ENCODE data around the gene PNISR. TPM values are rescaled to one million over a fixed set of nuclear protein-coding genes. Genes with fewer than 3 reads are reported as not detected.
A peak's percentile ranks its signal among the peaks of the same experiment; 100 is the strongest.

Gene PNISR
- total RNA-seq, 1 experiment from 2014 or later = 28.5 TPM

DNA sequence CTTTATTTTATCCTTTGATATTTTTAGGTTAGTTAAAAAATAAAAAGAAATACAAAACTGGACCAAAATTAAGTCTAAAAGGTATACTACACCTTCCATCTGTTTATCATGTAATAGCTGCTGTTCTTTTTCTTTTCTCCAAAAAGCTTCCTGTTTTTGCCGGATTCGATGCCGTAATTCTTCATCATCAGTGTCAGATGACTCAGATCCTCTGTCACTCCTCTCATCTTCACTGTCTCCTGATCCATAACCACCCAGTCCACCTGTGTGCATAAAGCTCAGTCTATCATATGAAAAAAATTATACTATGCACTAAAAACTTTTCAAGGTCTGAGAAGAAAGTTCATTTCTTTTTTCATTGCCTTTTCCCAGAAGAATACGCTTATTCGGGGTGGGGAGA is 22.7 kb downstream of the PNISR start:
- no peak for DNase-seq (ENCODE audit: low read depth)

DNA sequence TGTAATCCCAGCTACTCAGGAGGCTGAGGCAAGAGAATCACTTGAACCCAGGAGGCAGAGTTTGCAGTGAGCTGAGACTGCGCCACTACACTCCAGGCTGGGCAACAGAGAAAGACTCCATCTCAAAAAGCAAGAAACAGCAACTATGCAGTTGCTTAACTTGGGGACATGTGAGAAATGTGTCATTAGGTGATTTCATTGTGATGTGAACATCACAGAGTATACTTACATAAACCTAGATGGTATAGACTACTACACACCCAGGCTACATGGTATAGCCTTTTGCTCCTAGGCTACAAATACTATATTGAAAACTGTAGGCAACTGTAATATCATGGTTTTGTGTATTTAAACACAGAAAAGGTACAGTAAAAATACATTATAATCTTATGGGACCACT is 27.8 kb downstream of the PNISR start:
- DNase-seq (ENCODE audit: low read depth) = no peak

DNA sequence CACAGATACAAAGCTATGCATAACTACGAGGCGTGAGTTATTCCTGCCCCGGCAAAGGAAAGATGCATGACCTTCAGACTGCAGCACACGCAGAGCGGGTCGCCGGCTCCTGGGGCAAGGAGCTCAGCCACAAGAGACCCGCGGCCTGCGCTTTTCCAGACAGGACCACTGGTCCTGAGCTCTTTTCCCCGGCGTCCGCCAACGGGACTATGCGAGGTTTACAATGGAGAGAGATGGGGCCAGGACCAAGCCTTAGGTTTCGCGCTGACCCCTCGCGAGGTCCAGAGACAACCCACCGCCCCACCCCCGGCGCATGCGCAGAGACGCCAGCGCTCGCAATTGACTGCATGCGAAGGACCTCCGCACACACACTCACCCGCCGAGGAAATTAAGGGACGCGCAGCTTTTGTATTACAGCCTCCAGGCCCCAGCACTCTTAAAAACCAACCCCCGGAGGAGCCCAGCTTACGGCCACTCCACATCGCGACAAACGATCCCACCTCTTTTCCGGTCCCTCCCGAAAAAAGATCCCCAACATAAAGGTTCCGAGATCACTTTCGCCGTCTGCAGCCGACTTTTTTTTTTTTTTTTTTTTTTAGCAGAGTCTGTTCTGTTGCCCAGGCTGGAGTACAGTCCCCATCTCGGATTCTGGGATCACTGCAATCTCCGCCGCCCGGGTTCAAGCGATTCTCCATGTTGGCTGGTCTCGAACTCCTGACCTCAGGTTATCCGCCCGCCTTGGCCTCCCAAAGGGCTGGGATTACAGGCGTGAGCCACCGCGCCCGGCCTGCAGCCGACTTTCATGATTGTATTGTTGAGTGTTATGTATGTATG is 31.2 kb downstream of the PNISR start, which contains the start of gene COQ3:
COQ3 (minus strand) TSS at position 498 of the 834 bp plus-strand sequence; CDS start at position 482, 16 bp downstream.
- peak; percentile 82 for DNase-seq (ENCODE audit: low read depth)

DNA sequence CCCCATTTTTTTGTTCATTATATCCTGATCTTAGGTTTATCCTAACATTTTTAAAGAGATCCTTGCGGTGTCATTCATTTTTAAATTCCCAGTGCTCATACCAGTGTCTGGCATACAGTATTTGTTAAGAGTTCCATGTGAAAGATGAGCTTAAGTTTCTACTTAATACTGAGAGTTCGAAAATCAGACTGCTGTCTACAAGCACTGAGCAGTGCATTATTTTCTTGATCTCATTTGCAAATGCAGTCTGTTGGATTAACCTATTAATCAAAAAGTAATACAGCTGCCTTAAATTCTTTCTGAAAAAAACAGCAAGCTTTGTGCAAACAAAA is 31.8 kb downstream of the PNISR start:
- DNase-seq (ENCODE audit: low read depth) = no peak

DNA sequence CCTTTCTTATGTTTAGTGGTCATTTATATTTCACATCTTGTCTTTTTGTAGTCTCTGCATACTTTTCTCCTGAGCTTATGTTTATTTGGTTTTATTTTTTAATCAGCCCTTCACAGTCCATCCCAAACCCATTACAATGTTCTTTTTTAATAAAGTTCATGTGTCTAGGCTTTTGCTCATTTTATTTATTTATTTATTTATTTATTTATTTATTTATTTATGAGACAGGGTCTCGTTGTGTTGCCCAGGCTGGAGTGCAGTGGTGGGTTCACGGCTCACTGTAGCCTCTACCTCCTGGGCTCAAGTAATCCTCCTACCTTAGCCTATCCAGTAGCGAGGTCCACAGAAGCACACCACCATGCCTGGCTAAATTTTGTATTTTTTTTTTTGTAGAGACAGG is 34.2 kb downstream of the PNISR start:
- DNase-seq (ENCODE audit: low read depth) = no peak

DNA sequence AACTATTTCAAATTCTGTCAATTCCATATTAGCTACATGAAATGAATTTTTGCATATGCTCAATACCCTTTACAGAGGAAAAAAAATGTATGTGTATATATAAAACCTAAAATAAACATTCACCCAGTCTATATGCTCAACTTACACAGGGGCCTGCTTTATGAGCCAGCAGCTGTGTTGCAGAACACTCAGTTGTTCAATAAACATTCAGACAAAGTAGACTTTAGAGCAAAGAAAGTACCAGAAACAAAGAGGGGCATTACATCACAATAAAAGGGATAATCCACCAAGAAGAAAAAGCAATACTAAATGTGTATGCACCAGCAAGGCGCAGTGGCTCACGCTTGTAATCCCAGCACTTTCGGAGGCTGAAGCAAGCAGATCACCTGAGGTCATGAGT is 40.6 kb downstream of the PNISR start:
- no peak for DNase-seq (ENCODE audit: low read depth)

DNA sequence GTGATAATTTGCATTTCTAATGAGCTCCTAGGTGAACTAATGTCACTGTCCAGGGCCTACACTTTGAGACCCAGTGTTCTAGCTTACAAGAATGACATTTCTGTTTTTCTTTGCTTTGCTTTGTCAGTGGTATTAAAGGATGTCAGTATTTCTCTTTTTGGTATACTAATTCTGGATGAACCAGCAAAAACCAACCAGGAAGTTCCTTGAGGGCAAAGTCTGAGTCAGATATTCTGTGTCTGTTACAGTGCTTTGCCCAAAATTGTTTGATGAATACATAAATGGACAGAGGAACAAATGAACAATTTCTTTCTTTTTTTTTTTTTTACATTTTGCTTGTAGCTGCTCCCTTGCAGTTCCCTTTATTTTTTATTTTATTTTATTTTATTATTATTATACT is 46.5 kb downstream of the PNISR start:
- no peak for DNase-seq (ENCODE audit: low read depth)

DNA sequence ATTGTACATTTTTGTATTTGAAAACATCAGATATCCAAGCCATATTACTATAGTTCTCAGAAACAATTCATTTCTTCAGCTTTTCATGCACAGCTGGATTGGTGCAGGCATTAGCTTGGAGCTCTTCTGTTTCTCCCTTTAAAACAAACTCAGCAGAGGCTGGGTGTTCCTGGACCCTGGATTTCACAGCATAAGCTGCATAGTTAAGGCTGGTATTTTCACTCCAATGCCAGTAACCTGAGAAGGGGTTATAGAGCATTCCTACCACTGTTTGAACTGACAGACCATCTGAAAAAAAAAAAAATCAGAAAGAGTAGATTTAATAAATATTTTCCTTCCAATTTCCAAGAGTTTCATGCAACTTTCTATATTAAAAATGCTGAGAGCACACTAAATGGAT is 55.6 kb downstream of the PNISR start:
- no peak for DNase-seq (ENCODE audit: low read depth)

DNA sequence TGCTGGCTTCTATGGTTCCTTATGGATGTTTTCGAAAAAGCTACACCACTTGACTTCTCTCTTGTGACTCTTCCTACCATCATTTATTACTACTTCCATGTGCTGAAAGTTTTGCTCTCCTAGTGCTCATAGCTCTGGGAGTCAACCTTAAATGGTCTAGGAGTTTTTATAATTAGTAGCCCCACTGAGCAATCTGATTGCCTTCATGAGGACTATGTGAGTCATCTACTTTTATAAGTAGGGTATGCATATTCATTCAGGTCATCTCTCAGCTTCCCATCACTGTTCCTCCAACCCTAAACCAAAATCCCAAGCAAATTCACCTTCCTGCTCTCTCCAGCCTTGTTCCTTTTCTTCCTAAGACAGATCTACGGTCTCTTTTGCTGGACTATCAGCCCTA is 58.3 kb downstream of the PNISR start:
- DNase-seq (ENCODE audit: low read depth) = no peak

DNA sequence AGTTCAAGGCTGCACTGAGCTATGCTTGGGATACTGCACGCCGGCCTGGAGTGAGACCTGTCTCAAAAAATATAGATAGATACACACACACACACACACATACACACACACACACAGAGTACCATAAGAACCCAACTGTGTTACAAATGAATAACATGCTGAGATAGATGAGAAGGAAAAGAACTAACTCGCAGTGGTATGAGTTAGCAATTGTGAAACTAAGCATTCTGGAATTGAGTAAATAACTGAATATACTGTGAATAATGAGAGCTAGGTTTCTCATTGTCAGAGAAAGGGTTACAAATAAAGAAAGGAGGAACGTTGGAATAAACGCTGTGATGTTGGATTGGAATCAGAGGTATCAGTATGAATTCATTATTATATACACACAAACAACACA is 61.1 kb downstream of the PNISR start:
- DNase-seq (ENCODE audit: low read depth) = no peak

DNA sequence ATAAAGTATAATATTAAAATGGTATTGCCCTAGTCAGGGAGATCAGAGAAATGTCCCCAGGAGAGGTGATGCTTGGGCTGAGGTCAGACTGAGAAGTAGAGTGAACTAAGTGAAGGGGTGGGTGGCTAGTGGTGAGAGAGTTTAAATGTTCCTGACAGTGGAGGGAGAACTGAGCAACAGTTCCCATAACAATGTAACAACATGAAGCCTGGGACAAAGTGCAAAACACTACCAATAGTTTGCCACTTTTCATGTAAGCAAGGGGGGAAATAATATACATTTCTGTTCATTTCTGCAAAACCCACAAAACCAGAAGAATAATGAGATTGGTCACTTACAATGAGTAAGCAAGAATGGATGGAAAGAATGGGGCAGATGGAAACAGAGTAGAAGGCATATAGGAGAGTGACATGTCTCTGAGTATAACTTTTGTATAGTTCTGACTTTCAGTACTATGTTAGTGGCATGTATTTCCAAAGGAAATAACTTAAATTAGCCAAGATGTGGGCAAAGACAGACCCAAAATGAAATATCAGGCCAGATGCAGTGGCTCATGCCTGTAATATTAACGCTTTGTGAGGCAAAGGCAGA is 62.3 kb downstream of the PNISR start:
- DNase-seq (ENCODE audit: low read depth) = no peak

DNA sequence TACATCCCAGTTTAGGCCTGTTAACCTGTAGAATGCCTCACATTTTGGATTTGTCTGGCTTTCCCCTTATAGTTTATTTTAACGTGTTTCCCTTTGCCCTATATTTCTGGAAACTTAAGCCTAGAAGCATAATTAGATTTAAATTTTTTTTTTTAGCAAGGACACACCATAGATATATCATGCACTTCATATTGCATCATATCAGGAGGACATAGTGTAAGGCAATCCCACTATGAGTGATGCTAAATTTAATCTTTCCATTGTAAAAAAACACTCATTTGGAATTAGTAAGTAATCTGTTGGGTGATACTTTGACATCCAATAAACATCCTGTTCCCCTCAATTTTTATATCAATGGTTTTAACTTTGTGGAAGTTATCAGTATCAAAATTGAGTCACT is 65.3 kb downstream of the PNISR start:
- DNase-seq (ENCODE audit: low read depth) = no peak

DNA sequence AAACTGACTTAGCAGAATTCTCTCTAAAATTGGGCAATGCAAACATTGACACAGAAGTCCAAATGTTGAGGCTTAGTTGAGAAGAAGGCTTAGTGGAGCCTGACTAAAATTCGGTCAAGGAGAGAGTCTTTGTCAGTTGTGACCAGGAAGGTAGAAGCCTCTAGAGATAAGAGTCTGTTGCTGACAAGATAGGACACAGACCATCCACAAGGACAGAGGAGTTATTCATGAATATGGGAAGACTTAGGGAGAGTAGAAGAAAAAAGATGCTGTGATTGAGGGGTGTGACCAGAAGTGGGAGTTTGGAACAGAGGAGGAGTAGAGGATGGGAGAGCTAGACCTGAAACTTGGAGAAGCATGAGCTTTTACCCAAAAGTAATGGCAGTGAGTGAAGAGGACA is 68.5 kb downstream of the PNISR start:
- no peak for DNase-seq (ENCODE audit: low read depth)

DNA sequence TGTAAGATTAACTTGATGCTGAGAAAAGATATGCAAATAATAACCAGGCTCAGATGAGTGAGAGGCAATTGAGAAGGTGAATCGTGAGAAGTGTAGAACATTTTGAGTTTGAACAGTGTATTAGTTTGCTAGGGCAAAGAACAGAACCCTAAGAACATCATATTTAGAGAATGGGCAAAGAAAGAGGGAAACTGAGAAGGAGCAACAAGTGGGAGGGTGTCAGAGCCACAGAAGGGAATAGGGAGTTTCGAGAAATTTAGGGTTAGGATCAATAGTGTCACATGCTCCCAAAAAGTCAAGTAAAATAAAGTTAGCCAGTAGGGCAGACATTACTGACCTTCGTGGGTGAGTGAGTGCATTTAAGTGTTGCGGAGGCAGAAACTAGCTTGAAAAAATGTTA is 70.1 kb downstream of the PNISR start:
- no peak for DNase-seq (ENCODE audit: low read depth)

DNA sequence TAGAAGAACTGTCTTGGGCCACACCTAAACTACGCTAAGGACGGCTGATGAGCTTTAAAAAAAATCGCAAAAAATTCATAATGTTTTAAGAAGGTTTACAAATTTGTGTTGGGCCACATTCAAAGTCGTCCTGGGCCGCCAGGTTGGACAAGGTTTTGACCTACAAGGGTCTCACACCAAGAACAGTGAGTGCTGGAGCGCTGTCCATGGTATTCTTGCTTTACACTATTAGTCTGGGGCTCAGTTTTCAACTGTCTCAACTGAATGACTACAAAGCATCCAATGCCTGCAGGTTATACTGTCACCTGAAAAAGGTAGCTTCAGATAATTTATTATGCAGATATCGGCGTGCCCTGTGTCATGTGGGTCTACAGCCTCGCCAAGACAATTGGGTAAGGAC is 72.0 kb downstream of the PNISR start:
- no peak for DNase-seq (ENCODE audit: low read depth)

DNA sequence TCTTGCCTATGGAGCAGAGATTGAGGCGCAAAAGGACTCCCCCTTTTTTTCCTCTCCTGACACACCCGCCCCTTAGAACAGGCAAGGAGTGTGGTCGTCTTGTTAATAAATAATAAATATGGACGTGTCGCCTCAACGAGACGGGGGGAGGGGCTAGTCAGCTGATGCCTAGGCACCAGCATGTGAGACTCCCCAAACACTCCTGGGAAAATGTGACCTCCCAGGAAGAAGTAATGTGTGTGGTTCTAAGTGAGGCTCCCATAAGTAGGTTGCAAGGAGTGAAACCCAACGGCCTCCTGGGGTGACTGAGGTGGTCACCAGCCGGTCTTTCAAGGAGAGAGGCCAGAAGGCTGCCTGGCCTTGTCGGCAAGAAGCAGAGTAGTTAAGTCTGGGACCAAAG is 74.5 kb downstream of the PNISR start:
- DNase-seq (ENCODE audit: low read depth) = no peak

DNA sequence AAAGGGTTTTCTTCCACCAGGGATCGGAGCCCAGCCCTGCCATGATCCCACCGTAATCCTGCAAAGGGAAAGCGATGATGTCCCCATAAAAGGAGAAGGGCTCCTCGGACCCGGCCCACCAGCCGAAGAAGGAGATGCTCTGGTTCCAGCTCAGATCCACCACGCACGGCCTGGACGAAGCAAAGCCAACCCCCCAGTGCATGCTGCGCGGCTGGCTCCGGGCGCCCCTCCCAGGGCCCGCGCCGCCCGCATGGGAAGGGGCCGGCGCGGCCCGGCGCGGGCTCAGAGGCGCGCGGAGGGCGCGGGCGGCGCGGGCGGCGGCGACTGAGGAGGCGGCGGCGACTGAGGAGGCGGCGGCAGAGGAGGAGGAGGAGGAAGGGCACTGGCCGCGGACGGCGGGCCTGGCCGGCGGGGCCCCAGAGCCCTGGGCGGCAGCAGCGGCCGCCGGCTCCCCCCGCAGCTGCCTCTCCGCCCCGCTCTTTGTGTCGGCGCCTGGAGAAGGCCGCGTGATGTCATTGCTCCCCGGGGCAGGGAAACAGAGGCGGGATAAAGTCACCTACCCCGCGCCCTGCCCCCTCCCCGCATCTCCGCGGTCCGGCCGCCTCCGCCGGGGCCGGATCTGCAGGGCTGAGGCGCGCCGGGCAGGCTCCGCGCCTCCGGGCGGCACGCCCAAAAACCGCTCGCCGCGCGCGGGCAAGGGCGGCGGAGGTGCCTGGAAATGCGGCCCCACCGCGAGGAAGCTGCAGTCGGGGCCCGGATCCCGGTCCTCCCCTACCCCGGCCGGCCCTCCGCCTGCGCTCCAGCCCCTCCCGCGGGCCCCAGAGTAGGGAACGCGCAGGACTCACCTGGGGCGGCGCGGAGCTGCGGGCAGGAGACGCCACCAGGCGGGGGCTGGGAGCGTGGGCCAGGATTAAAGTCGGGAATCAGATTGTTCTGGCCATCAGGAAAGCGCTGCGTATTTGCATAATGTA is 75.7 kb downstream of the PNISR start, which contains the start of gene FAXC:
FAXC (minus strand) TSS at position 504 of the 971 bp plus-strand sequence; CDS start at position 202, 302 bp downstream.
- DNase-seq (ENCODE audit: low read depth) = peak; percentile 52

DNA sequence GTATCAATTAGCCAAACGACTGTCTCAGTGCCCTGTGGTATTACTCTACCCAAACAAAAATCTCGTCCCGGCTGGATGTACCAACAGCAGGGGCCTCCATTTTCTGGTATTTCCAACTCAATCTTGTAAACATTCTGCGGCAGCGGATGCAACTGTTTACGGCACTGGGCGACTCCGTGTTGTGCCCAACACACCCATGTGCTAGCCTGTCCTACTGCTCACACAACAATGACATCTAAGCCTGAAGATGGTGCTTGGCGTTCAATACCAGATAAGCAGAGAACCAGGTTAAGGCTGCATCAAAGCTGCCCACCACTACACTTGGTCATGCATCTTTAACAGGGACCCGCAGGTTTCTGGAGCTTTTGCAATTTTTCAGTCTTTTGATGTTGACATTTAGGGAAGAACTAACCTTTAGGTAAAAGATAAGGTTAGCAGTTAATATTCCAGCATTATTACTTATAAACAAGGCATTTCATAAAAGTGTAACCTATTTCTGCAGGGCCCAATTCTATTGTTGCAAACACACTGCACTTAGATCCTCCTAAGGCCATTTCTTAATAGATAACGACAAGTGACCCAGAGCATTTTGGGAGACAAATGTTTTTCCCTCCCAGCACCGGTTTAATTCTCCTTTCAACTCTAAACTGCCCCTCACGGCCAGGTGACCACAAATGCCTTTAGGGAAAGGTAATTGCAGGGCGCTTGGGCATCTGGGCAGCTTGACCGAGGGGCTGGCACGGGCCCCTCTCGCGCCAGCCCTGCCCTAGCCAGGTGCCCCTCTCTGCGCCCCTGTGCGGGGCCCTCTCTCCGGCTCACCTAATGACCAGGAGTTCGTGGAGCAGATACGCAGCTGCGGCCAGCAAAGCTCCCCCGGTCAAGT is 76.6 kb downstream of the PNISR start:
- DNase-seq (ENCODE audit: low read depth) = no peak
